HEK293 (cell line): ENCODE data around the gene MGAT1.

ENCODE experiments used
- CTCF ChIP-seq: fragments of 450-650 bp; formaldehyde crosslinking; IDR thresholded peaks from 2 replicates; pipeline ENCODE4 v1.5.1; 2016; ENCODE audit warnings: missing biosample characterization, missing genetic modification characterization
- ELK4 ChIP-seq: IDR thresholded peaks from 2 replicates; pipeline ENCODE4 v1.6.1; 2011; ENCODE audit warnings: mild to moderate bottlenecking, low read depth, low read length, borderline replicate concordance
- GLI4 ChIP-seq: fragments of 450-650 bp; formaldehyde crosslinking; IDR thresholded peaks from 2 replicates; pipeline ENCODE4 v1.5.1; 2016; ENCODE audit warnings: missing biosample characterization, missing genetic modification characterization
- GLIS2 ChIP-seq: fragments of 450-650 bp; formaldehyde crosslinking; IDR thresholded peaks from 2 replicates; pipeline ENCODE4 v1.5.1; 2016; ENCODE audit warnings: missing biosample characterization, missing genetic modification characterization
- HOXC10 ChIP-seq: sonication (generic); formaldehyde crosslinking; IDR thresholded peaks from 2 replicates; pipeline ENCODE4 v1.8.1; 2023; ENCODE audit warnings: mild to moderate bottlenecking, missing genetic modification reagents
- PRDM10 ChIP-seq: fragments of 450-650 bp; formaldehyde crosslinking; IDR thresholded peaks from 2 replicates; pipeline ENCODE4 v1.5.1; 2016; ENCODE audit warnings: missing biosample characterization, missing genetic modification characterization
- ZNF202 ChIP-seq: fragments of 450-650 bp; formaldehyde crosslinking; IDR thresholded peaks from 2 replicates; pipeline ENCODE4 v1.5.1; 2016; ENCODE audit warnings: missing biosample characterization, missing genetic modification characterization, borderline replicate concordance
- ZNF302 ChIP-seq: fragments of 450-650 bp; formaldehyde crosslinking; IDR thresholded peaks from 2 replicates; pipeline ENCODE4 v1.5.1; 2016; ENCODE audit warnings: missing biosample characterization, missing genetic modification characterization, low read depth
- ZNF558 ChIP-seq: fragments of 450-650 bp; formaldehyde crosslinking; IDR thresholded peaks from 2 replicates; pipeline ENCODE4 v1.5.1; 2016; ENCODE audit warnings: missing biosample characterization, missing genetic modification characterization
- ZNF561 ChIP-seq: fragments of 450-650 bp; IDR thresholded peaks from 2 replicates; pipeline ENCODE4 v1.5.1; 2018; ENCODE audit warnings: missing biosample characterization, missing genetic modification characterization, borderline replicate concordance
- ZNF830 ChIP-seq: fragments of 450-650 bp; IDR thresholded peaks from 2 replicates; pipeline ENCODE4 v1.5.0; 2018; ENCODE audit warnings: missing biosample characterization, missing genetic modification characterization, low read depth, mild to moderate bottlenecking, moderate library complexity

GRCh38 chr5:180799902-180800801 lies 2.5 kb downstream of the MGAT1 start:
- TF ChIP-seq GLIS2 (tag by site-specific recombination) (no peak), CTCF (tag by site-specific recombination) (peak; percentile 39; the same call in 1 of the 2 replicates), ZNF302 (no peak), ZNF558 (no peak), GLI4 (tag by site-specific recombination) (no peak), PRDM10 (no peak), ZNF202 (no peak), HOXC10 (CRISPR knock-in tag) (no peak), ZNF830 (no peak), ZNF561 (tag by site-specific recombination) (no peak), ELK4 (no peak)
